ENCODE results near the gene XPO1. TPM values are rescaled to one million over a fixed set of nuclear protein-coding genes. Genes with fewer than 3 reads are reported as not detected.
A peak's percentile ranks its signal among the peaks of the same experiment; 100 is the strongest.
"Not testable (repeated sequence)": the region's sequence is repeated elsewhere in the genome, so short reads cannot be mapped to it uniquely, and the experiment has no call there.

XPO1 gene
- total and polyA plus RNA-seq, 2 of the 4 experiments (the other 2 are of a cell fraction), result 78.5 to 104 TPM

GRCh38 chr2:61538200-61538919, at the start of gene XPO1 (continued):
- TF ChIP-seq RCOR1 (IDR thresholded peaks at IDR 0.05; ENCODE audit: insufficient replicate concordance, low read length), result no peak
- TF ChIP-seq FOS (IDR thresholded peaks at IDR 0.05; ENCODE audit: low read depth, low read length), result peak; percentile 56; the same call in 1 of the 2 replicates
- TF ChIP-seq CHD1 (IDR thresholded peaks at IDR 0.05; ENCODE audit: low read depth, low read length), result no peak
- no peak for TF ChIP-seq MAFK (IDR thresholded peaks at IDR 0.05; ENCODE audit: low read depth, low read length)
- TF ChIP-seq MXI1 (IDR thresholded peaks at IDR 0.05; ENCODE audit: borderline replicate concordance, low read depth, low read length), result peak; percentile 69; the same call in 1 of the 2 replicates

GRCh38 chr2:61586928-61587327, 48.8 kb upstream of the XPO1 start:
- H4K91ac ChIP-seq (ENCODE audit: insufficient read depth, low read depth, low read length); H4K20me1 ChIP-seq (ENCODE audit: insufficient read depth, low read length); H3K4me2 ChIP-seq (ENCODE audit: low read depth, low read length); H3K9me3 ChIP-seq (ENCODE audit: control insufficient read depth, insufficient read depth, low read length); H2BK15ac ChIP-seq (ENCODE audit: low read depth, low read length); H3K23ac ChIP-seq (ENCODE audit: low read depth, low read length); H3K4me1 ChIP-seq (ENCODE audit: control insufficient read depth, insufficient read depth, low read length); H2AK9ac ChIP-seq (replicated peaks; ENCODE audit: low read depth, low read length, poor library complexity); intact Hi-C loops (cut with micrococcal nuclease); H3K79me1 ChIP-seq (ENCODE audit: low read depth in 1 of 2, low read length in 2 of 2); H3K4ac ChIP-seq (ENCODE audit: low read depth, low read length); H3K9ac ChIP-seq (ENCODE audit: low read depth, low read length); H3K14ac ChIP-seq (replicated peaks; ENCODE audit: low read depth, low read length); H3K56ac ChIP-seq (ENCODE audit: extremely low read depth, insufficient read depth, low read length); DNase-seq; H3K36me3 ChIP-seq (ENCODE audit: control insufficient read depth, insufficient read depth, low read length); H3K18ac ChIP-seq (ENCODE audit: low read depth, low read length); H2AK5ac ChIP-seq (ENCODE audit: low read depth, low read length); H2BK5ac ChIP-seq (ENCODE audit: low read depth, low read length, poor library complexity, severe bottlenecking); H3K4me3 ChIP-seq (ENCODE audit: insufficient read depth, low read depth, low read length); dilution Hi-C loops (cut with HindIII; ENCODE audit: low sequenced_read_pairs, unreplicated experiment); H4K5ac ChIP-seq (ENCODE audit: low read depth, low read length); H3K9me1 ChIP-seq (ENCODE audit: insufficient read depth, low read length); H2AFZ ChIP-seq (replicated peaks; ENCODE audit: low read length, poor library complexity); POLR2A ChIA-PET (ENCODE audit: unreplicated experiment); H2BK20ac ChIP-seq (ENCODE audit: low read depth, low read length); H3K27me3 ChIP-seq (ENCODE audit: control insufficient read depth, insufficient read depth, low read length); in situ Hi-C loops (cut with MboI; ENCODE audit: low sequenced_read_pairs); H2BK120ac ChIP-seq (ENCODE audit: low read depth, low read length); ATAC-seq (ENCODE audit: low read depth); H4K8ac ChIP-seq (ENCODE audit: low read depth in 2 of 2, low read length in 2 of 2); H3K27ac ChIP-seq (ENCODE audit: insufficient read depth, low read length); BruUV-seq (replicated peaks); CTCF ChIA-PET: not testable (repeated sequence)
- no CpG with 5 or more reads among the region's 5 CpGs for WGBS, 2 experiments (ENCODE audit: extremely low coverage in 2 of 2, insufficient read length in 1 of 2)
